ENCODE results near the gene PIK3CA.

DNA sequence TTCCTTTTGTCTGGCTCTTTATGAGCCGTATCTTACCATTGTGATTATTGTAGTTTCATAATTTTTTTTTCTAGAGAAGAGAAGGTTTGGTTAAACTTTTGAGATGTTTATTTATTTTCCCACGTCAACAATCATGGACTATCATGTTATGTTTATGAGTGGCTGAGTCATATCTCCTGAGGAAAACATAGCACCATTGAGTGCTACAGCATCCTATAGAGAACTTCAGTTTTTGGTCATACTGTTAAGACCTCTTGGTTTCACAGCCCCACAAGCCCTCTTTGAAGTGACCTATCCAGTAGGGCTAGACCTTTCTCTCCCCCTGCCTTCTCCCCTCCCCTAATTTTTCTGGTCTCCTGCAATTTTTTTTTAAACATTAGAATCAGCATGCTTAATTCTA lies 20.8 kb downstream of the PIK3CA start:
- TF ChIP-seq CTCF (IDR thresholded peaks at IDR 0.05) (no peak), POLR2A (IDR thresholded peaks at IDR 0.05) (no peak)

Measured in esophagus squamous epithelium (tissue), 4 donors.